Measurements from ENCODE around the gene SLC9C2.
"Not testable (repeated sequence)": the region's sequence is repeated elsewhere in the genome, so short reads cannot be mapped to it uniquely, and the experiment has no call there.

SLC9C2 gene

GRCh38 chr1:173580658-173581057 lies 22.2 kb downstream of the SLC9C2 start:
- DNase-seq (ENCODE audit: low read depth in 2 of 2, low spot score in 1 of 2), result no peak

DNA sequence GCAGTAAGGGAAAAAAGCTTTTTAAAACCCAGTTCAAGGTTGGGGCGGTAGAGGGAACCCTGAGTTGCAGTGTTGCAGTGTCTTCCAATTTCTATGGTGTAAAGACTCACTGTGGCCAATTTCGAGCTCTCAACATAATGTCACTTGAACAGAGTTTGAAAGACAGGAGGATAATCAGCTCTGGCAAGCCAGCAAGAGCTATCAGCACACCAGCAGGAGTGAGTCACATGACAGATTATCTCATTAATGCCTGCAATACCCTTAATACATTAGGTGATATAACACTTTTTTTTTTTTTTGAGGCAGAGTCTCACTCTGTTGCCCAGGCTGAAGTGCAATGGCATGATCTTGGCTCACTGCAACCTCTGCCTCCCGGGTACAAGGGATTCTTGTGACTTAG lies 22.8 kb downstream of the SLC9C2 start:
- DNase-seq (ENCODE audit: low read depth in 2 of 2, low spot score in 1 of 2), result no peak

DNA sequence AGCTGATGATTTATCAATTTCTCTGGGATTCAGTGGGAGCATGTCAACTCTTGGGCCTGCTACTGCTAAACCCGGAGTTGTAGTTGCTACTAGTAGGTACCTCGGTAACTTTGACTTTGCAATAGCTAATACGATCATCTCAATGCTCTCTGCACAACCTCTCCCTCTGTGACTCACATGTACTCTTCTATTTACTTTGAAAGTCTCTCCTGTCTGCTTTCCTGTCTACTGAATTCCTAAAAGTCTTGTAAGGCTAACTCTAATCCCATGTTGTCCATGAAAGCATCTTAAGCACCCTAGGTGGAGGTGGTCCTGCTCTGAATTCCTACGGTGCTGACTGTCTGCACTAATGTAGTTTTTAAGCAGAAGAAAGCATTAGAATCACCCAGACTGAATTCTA lies 29.3 kb downstream of the SLC9C2 start:
- DNase-seq (ENCODE audit: low read depth in 2 of 2, low spot score in 1 of 2), result no peak

DNA sequence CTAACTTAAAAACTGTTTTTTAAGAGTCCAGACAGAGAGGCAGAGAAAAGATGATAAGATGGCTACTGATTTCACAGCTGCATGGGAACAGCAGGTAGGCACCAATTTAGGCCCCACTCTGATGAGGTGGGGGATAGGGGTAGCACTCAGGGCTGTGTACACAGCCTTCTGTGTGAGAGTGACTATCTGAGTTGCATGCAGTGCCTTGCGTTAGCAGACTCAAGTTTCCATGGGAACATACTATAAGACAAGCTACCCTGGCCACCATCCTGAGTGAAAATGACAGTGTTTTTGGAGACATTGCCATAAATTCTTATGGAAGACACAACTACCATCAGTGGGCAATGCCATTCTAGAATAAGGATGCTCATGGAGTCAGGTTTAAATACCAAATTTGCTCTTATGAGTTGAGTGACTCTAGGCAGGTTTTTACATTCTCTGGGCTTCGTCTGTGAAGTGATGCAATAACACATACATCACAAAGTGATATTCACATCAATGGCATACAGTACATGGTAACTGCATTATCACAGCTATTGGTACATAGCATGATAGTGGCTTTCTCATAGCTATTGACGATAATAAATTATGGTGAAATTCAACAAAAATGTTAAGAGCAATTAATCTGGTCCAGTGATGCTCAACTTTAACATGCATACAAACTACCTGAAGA lies 30.5 kb downstream of the SLC9C2 start:
- no peak for DNase-seq (ENCODE audit: low read depth in 2 of 2, low spot score in 1 of 2)

GRCh38 chr1:173570370-173571007 lies 32.4 kb downstream of the SLC9C2 start:
- no peak for DNase-seq (ENCODE audit: low read depth in 2 of 2, low spot score in 1 of 2)

- no peak for DNase-seq (ENCODE audit: low read depth in 2 of 2, low spot score in 1 of 2)
Observed at GRCh38 chr1:173568483-173568882, 34.4 kb downstream of the SLC9C2 start.

DNA sequence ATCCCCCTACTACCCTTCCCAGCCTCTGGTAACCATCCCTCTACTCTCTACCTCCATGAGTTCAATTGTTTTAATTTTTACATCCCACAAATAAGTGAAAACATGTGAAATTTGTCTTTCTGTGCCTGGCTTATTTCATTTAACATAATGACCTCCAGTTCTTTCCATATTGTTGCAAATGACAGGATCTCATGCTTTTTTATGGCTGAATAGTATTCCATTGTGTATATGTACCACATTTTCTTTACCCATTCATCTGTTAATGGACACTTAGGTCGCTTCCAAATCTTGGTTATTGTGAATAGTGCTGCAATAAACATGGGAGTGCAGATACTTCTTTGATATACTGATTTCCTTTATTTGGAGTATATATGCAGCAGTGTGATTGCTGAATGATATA lies 39.0 kb downstream of the SLC9C2 start:
- DNase-seq (ENCODE audit: low read depth in 2 of 2, low spot score in 1 of 2), result not testable (repeated sequence)

DNA sequence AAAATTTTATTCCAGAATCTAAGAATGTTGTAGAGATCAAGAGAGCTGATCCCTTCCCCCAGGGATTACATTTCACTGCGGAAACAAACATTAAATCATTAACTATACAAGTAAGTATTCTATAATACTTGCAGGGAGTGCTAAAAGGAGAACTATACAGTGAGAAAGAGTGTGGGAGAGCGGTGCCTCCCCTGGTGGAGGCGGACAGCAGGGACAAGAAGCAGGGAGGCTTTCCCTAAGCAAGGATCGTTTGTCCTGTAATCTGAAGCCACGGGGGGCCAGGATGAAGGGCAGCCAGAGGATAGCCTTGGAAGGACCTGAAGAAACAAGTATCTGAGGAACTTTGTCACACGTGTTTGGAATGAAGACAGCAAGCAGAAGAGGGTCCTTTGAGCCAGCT lies 40.1 kb downstream of the SLC9C2 start:
- DNase-seq (ENCODE audit: low read depth in 2 of 2, low spot score in 1 of 2), result no peak

DNA sequence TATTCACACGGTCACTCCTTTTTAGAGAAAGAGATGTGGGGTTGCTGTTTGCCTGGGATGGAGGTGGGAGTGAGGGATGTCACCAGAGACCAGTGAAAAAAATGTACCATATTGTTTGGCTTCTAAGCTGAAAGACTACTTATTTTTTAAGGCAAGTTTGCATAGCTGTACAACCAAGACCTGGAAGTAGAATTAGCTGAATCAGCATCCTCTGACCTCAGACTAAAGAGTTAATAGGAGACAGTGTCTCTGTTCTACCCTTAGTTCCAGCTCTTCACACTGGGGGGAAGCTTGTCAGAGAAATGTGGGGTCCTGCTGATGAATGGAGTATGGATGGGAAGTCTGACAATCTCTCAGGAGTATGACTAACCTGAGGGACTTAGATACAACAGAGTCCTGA lies 41.6 kb downstream of the SLC9C2 start:
- no peak for DNase-seq (ENCODE audit: low read depth in 2 of 2, low spot score in 1 of 2)

DNA sequence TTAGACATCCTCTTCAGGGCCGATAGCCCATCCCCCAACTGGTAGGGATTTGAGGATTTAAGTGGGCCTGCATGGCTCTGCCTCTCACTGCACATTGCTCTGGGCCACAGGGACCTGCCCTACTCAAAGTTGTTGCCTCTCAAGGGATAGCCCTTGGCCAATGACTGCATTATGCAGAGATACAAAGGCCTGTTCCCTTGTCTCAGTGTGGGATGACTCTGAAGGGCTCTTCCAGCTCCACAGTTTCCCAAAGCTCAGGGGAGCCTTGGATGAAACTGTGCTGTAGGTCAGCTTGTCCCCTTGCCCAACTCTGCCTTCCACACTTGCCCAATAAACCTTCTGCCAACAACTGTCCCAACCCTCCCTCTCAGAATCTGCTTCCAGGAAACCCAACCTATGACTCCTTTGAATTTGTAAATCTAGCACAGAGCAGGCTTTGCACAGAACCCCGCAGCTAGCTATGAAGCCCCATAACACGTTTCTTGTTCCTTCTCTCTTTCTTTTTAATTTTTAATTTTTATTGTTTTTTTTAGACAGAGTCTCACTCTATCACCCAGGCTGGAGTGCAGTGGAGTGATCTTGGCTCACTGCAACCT lies 42.5 kb downstream of the SLC9C2 start:
- DNase-seq (ENCODE audit: low read depth in 2 of 2, low spot score in 1 of 2), result no peak

GRCh38 chr1:173555651-173556305 lies 47.1 kb downstream of the SLC9C2 start:
- DNase-seq (ENCODE audit: low read depth in 2 of 2, low spot score in 1 of 2), result no peak

DNA sequence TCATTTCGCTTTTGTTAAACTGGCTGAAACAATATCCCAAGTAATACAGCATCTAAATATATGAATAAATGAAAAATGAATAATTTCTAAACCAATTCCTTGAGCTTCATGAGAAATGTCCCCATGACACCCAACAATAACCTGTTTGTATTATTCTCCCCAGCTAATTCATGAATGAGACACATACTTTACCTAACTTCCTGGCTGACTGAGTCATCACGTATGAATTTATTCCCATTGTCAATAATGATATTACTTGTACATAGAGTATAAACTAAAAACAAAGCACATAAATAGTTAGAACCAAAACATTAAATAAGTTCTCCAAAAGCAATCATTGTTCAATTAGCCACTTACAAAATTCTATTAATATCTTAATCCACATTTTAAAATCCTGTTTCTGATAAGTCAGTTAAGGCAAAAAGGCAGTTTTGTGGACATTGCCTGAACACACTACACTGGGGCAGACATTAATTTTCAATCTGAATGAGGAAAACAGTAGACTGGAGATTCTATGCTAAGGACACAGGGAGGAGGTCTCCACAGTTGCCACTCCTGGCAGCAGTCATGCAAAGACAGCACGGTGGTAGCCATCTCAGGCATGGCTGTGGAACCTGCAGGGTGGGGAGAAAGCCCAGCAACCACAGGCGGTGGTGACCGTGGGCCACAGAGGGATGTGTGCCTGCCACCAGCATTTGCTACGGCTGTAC lies 48.2 kb downstream of the SLC9C2 start:
- DNase-seq (ENCODE audit: low read depth in 2 of 2, low spot score in 1 of 2), result no peak

DNA sequence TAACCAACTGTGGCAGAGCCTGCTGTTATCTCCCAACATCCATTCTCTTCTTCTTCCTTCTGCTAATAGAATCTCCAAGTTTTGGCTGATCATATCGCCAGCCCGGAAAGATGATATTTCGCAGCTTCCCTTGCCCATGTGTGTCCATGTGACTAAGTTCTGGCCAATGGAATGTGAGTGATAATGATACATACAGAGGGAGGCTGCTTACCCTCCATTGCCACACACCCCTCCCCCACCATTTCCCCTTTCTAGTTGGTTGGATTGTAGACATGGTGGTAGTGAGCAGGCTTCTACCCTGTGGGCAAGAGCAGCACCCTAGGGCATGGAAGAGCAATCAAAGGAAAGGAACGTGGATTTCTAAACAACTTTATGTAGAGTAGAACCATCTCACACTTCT lies 48.8 kb downstream of the SLC9C2 start:
- no peak for DNase-seq (ENCODE audit: low read depth in 2 of 2, low spot score in 1 of 2)

GRCh38 chr1:173553312-173553711 lies 49.6 kb downstream of the SLC9C2 start:
- DNase-seq (ENCODE audit: low read depth in 2 of 2, low spot score in 1 of 2), result no peak

- no peak for DNase-seq (ENCODE audit: low read depth in 2 of 2, low spot score in 1 of 2)
Observed at GRCh38 chr1:173551699-173552098, 51.2 kb downstream of the SLC9C2 start.

DNA sequence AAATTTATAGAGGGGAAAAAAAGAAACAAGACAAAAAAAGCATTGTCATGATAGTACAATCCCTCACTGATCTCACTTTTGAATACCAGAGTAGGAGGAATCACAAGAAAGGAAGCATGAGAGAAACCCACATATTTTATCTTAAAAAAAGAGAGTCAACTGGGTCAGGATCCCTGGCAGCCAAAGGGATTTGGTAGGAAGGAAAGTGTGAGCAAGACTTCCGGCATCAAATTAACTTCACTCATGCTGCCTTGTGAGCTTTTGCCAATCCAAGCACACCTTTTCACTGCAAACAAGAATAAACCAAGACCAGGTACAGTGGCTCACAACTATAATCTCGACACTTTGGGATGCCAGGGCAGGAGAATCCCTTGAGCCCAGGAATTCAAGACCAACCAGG lies 53.1 kb downstream of the SLC9C2 start:
- DNase-seq (ENCODE audit: low read depth in 2 of 2, low spot score in 1 of 2), result no peak

DNA sequence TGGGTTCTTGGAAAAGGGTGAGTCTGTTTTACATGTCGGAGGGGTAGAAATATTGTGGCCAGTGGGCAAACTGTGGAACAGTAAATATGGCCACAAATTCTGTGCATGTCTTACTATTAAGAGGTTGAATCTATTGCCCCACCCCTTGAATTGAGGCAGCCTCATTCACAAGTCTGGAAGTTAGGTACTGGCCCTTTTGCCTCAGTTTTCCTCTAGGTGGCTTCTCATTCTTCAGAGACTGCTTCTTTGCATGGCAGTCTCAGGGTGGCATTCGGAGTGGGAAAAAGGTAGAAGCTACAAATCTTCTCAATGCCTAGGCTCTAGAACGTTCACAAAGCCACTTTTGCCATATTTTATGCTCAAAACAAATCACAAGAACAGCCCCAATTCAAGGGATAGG lies 57.2 kb downstream of the SLC9C2 start:
- no peak for DNase-seq (ENCODE audit: low read depth in 2 of 2, low spot score in 1 of 2)

DNA sequence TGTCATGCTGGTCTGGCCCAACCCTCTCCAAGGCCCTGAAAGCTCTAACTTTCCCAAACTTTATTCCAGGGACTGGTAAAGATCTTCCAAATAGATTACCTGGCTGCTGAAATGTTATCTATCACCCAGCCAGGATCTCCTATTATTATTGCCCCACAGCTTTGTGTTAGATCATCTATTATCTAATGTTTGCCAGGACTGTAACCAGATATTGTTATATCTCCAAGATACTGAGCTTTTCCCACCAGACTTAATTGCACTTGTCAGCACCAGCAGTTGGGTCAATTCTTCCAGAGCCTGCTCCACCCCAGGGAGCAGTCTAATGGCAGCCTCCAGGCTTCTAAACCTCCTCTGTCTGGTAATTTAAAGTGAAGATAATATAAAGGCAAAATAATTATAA lies 66.6 kb downstream of the SLC9C2 start:
- no peak for DNase-seq (ENCODE audit: low read depth in 2 of 2, low spot score in 1 of 2)

- DNase-seq (ENCODE audit: low read depth in 2 of 2, low spot score in 1 of 2), result no peak
Observed at GRCh38 chr1:173532237-173532636, 70.6 kb downstream of the SLC9C2 start.

DNA sequence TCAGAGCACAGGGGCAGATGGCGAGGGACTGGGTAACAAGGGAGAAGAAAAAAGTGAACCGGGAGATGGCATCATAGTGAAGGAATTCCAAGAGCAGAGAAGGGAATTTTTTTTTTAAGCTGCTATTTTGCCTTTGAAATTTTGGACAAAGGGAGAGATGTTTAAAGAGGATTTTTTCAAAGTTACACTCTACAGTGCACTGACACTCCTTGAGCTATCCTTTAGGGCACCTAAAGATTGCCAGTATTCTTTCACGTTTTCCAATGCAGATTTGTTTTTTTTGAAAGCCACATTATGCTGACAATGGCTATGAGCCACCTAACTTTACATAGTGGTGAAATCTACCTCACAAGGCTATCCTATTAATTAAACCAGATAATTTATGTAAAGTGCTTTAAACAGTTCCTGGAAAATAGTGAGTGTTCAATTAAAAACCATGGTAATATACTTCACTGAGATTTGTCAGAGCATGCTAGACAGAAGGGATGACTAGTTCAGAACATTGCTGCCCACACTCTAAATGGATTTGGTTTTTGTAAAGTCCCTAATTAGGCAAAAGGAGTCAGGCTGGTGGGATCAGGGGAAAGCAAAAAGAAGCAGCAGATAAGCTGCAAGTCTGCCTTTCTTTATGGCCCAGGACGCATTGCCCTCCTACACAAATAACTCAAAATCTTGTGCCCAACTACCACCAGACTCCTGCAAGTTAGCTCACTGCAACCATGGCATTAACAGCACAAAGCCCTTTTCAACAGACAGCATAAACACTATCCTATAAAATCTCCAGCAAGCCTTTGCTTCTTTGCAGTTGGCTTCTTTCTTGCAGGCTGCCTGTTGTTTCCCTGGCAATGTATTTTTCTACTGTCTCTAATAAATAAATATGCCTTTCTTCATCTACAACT lies 71.8 kb downstream of the SLC9C2 start:
- no peak for DNase-seq (ENCODE audit: low read depth in 2 of 2, low spot score in 1 of 2)

- DNase-seq (ENCODE audit: low read depth in 2 of 2, low spot score in 1 of 2), result no peak
Observed at GRCh38 chr1:173529106-173529505, 73.8 kb downstream of the SLC9C2 start.

All from stimulated activated CD8-positive, alpha-beta memory T cell treated with anti-CD3 and anti-CD28 coated beads, Interleukin-4, amount 100 ng/mL, for 4 hours (primary cell).